Fibroblast of mammary gland (primary cell): ENCODE data around the gene LIN7C.

Experiments
- DNase-seq: peaks from one replicate; pipeline ENCODE4 v3.0.0-alpha.2; 2010; ENCODE audit warnings: low read depth
- H3K4me3 ChIP-seq: 2 replicates; pipeline ENCODE4 v1.5.1; 2011; ENCODE audit warnings: low read depth, mild to moderate bottlenecking, low read length, moderate library complexity; ENCODE audit not compliant: control insufficient read depth
- TF ChIP-seq, protein P1 (sequence below): conservative IDR thresholded peaks from 2 replicates; pipeline ENCODE4 v1.5.1; 2011; ENCODE audit warnings: low read depth, low read length, inconsistent platforms; ENCODE audit not compliant: control insufficient read depth, insufficient read depth

The LIN7C gene, protein sequence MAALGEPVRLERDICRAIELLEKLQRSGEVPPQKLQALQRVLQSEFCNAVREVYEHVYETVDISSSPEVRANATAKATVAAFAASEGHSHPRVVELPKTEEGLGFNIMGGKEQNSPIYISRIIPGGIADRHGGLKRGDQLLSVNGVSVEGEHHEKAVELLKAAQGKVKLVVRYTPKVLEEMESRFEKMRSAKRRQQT

DNA sequence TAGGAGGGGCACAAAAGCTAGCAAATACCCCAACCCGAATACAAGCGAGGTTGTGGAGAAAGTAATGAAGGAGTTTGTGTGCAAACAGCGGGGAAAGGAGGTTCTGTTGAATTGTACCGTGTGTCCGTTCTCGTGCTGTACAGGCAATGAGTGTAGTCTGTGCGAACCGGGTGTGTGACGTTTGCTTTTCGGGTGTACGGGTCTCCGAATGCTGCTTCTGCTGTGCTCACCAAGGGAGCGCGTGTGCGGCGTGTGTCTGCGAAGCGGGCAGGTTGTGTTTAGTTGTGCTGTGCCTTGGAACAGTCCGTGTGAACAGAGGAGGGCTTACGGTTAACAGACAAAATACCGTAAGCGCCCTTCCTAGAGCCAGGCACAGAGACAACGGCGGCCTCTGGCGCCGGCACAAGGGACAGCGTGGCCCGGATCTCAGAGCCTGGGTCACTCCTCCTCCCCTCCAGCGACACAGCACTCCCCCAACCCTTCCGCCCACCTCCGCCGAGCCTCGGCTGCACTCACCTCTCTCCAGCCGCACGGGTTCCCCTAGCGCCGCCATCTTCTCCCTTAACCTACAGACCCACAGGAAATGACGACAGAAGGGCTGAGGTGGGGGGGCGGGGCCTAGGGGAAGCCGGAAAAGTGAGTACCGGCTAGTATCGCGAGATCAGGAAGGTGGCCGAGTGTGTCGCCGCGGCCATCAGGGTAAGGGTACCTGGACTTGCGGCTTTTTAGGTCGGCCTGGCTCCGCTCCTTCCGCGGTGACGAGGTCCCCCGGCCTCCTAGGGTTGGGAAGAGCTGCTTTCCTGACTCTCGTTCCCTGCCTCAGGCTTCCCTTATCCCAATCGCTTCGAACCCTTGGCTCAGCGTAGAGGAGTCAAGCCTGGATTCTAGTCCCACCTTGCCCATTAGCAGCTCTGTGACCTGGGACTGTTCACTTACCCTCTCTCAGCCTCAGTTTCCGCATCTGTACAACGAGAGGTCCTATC lies at the start of gene LIN7C:
Gene LIN7C (minus strand): TSS at position 570 of the 983 bp plus-strand sequence. CDS start 17 bp downstream, at position 553.
- peak within 1 kb of the TSS; percentile 88 for H3K4me3 ChIP-seq
- DNase-seq: peak; percentile 92
- TF ChIP-seq, protein P1, sequence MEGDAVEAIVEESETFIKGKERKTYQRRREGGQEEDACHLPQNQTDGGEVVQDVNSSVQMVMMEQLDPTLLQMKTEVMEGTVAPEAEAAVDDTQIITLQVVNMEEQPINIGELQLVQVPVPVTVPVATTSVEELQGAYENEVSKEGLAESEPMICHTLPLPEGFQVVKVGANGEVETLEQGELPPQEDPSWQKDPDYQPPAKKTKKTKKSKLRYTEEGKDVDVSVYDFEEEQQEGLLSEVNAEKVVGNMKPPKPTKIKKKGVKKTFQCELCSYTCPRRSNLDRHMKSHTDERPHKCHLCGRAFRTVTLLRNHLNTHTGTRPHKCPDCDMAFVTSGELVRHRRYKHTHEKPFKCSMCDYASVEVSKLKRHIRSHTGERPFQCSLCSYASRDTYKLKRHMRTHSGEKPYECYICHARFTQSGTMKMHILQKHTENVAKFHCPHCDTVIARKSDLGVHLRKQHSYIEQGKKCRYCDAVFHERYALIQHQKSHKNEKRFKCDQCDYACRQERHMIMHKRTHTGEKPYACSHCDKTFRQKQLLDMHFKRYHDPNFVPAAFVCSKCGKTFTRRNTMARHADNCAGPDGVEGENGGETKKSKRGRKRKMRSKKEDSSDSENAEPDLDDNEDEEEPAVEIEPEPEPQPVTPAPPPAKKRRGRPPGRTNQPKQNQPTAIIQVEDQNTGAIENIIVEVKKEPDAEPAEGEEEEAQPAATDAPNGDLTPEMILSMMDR: no peak

DNA sequence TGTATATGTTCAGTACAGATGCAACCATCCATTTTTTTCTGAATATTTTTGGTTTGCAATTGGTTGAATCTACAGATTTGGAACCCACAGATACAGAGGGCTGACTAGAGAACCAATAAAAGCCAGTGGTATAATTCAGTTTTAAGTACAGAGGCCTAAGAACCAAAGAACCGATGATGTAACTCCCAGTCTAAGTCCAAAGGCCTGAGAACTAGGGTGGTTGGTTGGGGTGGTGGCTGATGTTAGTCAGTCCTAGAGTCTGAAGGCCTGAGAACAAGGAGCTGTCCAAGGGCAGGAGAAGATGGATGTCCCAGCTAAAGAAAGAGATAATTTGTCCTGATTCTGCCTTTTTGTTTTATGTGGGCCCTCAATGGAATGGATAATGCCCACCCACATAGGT lies 48.7 kb upstream of the LIN7C start:
- no peak for DNase-seq
- H3K4me3 ChIP-seq: no peak overlapping the region

DNA sequence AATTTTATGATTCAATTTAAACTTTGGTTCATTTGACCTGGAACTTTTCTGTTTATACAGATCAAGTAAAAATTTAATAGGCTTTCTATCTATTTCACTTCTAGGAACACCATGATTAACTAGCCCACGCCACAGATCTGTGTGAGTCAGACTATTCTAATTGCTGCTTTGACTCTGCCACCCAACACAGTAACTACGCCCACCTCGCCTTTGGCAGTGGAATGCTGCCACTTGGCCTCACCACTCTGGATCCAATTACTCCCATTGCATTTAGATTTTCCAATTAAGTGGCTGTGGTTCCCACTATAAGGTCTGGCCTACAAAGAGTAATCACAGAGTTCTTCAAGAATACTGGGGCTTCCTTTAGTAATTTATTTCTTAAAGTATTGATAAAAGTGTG lies 46.6 kb upstream of the LIN7C start:
- TF ChIP-seq, protein P1: no peak
- H3K4me3 ChIP-seq: no peak overlapping the region
- DNase-seq: no peak

More for the DNA sequence above, 48.7 kb upstream of the LIN7C start:
- TF ChIP-seq, protein P1: no peak

DNA sequence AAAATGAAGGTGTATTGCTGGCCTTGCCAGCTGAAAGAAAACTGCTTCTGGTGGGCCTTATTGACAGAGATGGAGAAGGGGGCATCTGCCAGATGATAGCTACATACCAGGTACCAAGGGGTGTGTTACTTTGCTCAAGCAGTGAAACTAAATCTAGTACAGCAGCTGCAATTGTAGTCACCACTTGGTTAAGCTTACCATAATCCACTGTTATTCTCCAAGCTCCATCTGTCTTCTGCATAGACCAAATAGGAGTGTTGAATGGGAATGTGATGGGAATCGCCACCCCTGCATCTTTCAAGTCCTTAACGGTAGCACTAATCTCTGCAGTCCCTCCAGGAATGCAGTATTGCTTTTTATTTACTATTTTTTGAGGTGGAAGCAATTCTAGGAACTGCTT lies 45.8 kb upstream of the LIN7C start:
- TF ChIP-seq, protein P1: no peak
- H3K4me3 ChIP-seq: no peak overlapping the region
- DNase-seq: no peak

DNA sequence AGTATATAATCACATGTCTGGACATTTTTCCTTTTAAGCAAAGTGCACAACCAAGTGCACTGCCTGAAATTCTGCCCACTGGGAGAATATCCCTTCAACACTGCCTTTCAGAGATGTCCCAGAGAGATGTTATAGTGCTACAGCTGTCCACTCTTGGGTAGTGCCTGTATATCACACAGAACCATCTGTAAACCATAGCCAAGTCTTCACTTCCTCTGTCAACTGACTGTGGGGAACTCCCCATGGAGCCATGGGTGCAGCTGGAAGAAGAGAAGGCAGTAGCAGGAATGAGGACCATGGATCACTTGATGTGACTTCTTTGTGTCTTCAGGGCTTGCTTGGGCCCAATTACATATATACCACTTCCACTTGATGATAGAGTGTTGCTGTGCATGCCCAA lies 44.6 kb upstream of the LIN7C start:
- TF ChIP-seq, protein P1: no peak
- no peak for DNase-seq
- no peak overlapping the region for H3K4me3 ChIP-seq

DNA sequence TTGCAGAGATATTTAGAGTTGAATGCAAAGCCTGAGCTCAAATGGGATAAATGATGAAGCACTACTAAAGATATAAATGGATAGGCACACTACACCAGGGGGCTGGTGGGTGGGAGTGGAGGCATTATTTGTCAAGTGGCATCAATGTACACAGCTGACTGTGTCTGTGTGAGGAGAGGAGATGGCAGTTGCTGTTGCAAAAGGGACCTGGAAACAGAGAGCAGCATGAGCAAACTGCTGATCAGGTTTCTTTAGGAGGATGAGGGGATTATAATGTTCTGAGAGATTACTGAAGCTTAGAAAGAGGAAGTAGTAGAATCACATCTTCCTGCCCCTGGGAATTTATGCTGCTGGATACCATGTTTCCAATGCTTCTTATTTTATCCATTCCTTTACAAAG lies 39.4 kb upstream of the LIN7C start:
- H3K4me3 ChIP-seq: no peak overlapping the region
- DNase-seq: no peak
- TF ChIP-seq, protein P1: no peak
